Activated CD4-positive, alpha-beta T cell treated with anti-CD3 and anti-CD28 coated beads, Interleukin-2, Interleukin-4, amounts not matched to agents 100 ng/mL and 50 ng/mL, durations not matched to agents 16 hours and 8 hours (primary cell): Measurements from ENCODE around the gene ENKD1.

Experiments used
- DNase-seq: peaks from one replicate; pipeline ENCODE4 v3.0.0-alpha.2; 2020; ENCODE audit warnings: low spot score

Gene ENKD1

GRCh38 chr16:67649494-67649931, 17.0 kb downstream of the ENKD1 start:
- no peak for DNase-seq

DNA sequence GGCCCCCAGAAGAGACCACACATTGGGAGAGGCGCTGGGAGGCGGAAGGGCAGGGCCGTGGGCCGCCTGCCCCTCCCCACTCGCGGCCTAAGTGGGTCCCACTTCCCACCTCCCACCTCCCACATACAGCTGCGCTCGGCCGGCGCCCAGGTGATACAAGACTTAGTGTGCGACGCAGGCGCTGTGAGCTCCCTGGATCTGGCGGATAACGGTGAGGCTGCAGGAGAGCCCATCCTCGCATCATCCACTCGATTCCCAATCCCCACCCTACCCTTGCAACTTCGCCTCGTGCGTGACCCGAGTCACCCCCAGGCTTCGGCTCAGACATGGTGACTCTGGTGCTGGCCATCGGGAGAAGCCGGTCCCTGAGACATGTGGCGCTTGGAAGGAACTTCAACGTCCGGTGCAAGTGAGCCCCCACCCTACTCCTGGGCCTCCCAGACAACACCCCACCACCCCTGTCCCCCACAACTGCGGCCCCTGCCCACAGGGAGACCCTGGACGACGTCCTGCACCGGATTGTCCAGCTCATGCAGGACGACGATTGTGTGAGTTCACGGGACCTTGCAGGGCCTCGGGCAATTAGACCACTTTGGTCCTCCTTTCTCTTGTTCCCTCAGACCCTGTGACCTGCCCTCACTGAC, 17.7 kb downstream of the ENKD1 start:
- DNase-seq = no peak

DNA sequence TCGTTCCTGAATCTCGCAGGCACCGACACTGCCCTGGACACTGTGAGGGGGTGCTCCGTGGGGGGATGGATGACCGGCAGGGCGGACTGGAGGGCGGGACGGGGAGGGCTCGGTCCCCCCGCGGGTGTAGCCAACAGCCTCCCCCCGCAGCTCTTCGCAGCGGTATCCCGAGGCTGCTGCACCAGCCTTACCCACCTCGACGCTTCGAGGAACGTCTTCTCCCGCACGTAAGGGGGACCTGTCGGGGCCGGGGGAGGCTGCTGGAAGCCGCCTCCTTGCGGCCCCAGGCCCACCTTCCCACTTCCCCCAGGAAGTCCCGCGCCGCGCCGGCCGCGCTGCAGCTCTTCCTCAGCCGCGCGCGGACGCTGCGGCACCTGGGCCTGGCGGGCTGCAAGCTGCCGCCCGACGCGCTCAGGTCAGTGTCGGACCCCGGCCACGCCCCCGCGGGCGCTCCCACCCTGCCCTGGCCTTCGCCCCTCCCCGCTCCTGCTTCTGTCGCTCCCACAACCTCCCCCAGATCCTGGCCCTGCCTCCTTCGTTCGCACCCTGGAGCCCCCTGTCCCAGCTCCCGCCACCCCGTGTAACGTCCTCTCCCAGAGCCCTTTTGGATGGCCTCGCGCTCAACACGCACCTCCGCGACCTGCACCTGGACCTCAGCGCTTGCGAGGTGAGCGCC, 18.3 kb downstream of the ENKD1 start:
- no peak for DNase-seq

- no peak for DNase-seq
Observed at GRCh38 chr16:67647681-67648080, 18.9 kb downstream of the ENKD1 start.

DNA sequence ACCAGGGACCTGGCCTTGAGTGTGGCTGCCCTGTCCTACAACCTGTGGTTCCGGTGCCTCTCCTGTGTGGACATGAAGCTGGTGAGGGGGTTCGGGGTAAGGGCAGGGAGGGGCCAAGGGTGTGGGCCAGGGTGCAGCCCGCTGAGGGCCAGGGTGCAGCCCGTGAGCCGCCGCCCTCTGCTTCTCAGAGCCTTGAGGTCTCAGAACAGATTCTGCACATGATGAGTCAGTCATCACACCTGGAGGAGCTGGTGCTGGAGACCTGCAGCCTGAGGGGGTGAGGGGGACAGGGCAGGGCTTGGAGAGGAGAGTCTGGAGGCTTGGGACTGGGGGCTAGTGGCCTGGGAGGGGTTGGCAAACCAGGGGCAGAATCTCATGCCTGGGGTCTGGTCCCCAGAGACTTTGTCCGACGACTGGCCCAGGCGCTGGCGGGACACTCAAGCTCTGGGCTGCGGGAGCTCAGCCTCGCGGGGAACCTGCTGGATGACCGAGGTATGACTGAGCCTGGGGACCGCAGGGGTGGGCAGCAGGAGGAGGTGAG, 19.4 kb downstream of the ENKD1 start:
- DNase-seq = no peak

GRCh38 chr16:67645397-67646121, 21.0 kb downstream of the ENKD1 start:
- DNase-seq = no peak

GRCh38 chr16:67644038-67644437, 22.5 kb downstream of the ENKD1 start:
- no peak for DNase-seq

DNA sequence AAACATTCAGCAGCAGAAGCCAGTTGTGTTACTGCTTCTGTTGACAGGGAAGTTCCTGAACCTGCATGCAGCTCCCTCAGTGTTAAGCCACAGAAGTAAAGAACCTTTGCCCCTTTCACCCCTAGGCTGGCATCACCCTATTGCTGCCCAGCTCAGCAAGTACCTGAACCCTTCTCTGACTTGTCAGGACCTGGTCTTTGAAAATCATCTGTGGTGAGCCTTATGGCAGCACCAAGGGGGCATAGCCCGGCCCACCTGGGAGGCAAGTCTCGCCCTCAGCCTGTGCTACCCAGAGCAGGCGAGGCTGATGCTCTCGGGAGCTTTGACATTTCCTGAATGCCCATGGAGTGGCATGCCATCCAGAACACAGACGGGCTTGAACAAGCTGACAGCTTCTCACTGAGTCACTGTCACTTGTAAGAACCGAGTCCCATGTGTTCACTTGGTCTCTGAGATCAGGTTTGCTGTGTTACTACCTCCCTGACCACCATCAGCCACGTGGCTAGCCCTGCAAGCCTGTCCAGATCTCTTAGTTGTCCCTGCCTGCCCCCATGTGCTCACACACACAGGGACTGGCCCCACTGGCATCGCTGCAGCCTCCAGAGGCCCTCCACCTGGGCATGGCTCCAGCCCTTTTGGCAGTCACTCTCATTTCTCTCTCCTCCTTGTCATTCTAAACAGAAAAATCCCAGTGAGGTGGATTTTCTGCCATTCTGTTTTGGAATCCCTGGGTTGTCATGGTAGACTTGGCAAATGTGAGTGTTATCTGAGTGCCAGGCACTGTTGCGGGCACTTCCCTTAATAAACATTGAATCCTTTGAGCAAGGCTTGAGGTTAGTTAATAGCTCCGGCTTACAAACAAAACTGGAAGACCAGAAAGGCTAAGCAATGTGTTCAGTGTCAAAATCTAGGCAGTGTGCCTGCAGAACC, 24.5 kb downstream of the ENKD1 start:
- DNase-seq = no peak

- no peak for DNase-seq
Observed at GRCh38 chr16:67637625-67638024, 28.9 kb downstream of the ENKD1 start.

GRCh38 chr16:67636713-67637112, 29.8 kb downstream of the ENKD1 start:
- no peak for DNase-seq

DNA sequence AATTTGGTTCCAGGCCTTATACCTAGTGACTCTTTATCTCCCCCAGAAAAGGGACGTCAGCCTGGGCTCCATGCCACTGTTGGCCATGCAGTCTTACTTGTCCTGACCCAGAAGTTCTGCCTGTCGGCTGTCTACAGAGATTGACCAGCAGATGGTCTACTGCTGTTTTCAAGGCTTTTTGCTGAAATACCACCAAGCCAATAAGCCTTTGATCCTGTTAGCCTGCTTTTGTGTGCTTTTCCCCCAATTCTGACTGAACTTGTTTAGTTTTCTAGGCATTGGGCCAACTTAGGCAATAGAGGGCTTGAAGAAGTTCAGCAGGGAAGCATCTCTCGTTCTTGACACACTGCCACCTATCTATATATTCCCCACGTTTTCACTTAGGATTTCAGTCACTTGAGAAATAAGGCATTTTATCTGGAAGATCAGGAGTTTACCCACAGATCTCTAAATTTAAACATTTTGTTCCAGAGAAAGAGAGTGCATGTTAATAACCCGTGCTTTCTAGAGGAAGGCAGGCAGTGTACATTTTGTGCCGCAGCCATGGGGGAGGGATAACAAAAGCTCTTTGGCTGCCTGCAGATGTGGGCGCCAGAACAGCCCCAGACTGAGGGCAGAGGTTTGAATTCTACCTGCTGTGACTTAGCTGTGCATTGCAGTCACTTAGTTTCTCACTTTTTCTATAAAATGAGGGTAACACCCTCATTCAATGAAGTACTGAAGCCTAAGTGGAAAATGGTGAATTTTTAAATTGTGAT, 34.0 kb downstream of the ENKD1 start:
- no peak for DNase-seq

DNA sequence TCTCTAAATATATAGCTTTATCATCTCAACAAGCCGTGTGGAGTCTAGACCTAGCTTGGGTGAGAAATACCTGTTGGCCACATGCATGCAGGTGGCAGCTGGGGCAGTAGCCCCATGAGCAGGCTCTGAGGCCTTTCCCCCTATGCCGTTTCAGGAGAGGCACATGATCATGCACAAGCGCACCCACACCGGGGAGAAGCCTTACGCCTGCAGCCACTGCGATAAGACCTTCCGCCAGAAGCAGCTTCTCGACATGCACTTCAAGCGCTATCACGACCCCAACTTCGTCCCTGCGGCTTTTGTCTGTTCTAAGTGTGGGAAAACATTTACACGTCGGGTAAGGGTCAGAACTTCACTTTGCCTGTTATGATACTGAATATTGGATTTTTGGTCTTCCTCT, 38.3 kb downstream of the ENKD1 start:
- no peak for DNase-seq

DNA sequence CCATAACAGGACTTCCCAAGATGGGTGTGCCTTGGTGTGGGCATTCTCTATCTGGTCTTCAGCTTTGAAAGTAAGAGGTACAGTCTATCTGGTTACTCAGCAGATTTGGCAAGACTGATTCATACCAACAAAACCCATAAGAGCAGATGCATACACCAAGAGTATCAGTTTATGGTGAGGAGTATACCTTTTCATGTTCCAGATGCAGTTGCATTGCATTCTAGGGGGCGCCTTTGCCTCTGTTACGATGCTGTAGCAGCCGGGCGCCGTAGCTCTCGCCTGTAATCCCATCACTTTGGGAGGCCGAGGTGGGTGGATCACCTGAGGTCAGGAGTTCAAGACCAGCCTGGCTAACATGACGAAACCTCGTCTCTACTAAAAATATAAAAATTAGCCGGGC, 52.7 kb downstream of the ENKD1 start:
- no peak for DNase-seq
